CD4-positive, alpha-beta T cell treated with Interleukin-6 for 4 hours (primary cell): ENCODE measurements around the gene TLE1.
"Not testable (repeated sequence)": the region's sequence is repeated elsewhere in the genome, so short reads cannot be mapped to it uniquely, and the experiment has no call there.

Source experiments
- DNase-seq: peaks from one replicate; pipeline ENCODE4 v3.0.0-alpha.2; 2020; ENCODE audit warnings: mixed read lengths

TLE1 gene

DNA sequence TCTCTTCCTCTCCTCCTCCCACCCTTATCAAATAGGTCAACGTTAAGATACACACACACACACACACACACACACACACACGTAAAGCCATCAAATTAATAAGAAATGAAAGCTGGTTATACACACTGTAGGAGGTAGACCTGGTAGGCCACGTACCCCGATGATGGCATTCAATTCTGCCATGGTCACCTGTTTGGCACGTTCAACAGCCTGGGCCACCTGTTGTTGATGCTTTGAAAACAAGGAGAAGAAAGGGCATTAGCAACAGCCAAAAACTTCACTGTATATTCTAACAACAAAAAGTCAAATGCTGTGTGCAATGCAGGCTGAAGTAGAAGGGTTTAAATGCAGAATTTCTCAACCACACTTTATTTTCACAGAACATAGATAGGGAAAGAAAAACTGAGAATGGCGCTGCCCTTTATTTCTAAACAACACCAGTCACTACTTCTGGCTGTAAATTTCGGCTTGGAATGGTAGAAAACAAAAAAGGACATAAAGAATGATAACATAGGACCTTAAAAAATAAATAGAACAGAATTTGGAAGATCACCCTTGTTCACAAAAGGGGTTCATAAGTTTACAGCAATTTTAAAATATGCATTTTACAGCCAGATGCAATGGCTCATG lies 37.2 kb downstream of the TLE1 start:
- no peak for DNase-seq

GRCh38 chr9:81650586-81651515 lies 38.5 kb downstream of the TLE1 start:
- no peak for DNase-seq

- DNase-seq: no peak
Observed at GRCh38 chr9:81649475-81650240, 39.7 kb downstream of the TLE1 start.

GRCh38 chr9:81648891-81649290 lies 40.5 kb downstream of the TLE1 start:
- no peak for DNase-seq

GRCh38 chr9:81646337-81646736 lies 43.0 kb downstream of the TLE1 start:
- DNase-seq: no peak

- not testable (repeated sequence) for DNase-seq
Observed at GRCh38 chr9:81644513-81644912, 44.8 kb downstream of the TLE1 start.

- DNase-seq: no peak
Observed at GRCh38 chr9:81637276-81637675, 52.1 kb downstream of the TLE1 start.

DNA sequence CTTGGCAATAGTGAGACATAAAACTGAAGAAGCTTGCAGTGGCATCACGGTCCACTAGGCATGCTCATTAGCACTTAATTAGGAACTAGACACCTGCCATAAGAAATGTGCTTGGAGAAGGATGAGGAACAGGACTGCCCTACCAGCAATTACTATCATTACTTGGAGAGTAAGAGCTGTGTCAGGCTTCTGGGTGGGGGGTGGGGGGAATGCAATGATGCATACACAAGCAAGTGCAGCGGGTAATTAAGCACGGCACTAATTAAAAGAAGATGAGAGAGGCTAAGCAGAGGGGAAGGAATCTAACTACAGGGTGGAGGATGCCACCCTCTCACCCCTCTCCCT lies 53.1 kb downstream of the TLE1 start:
- no peak for DNase-seq

- DNase-seq: no peak
Observed at GRCh38 chr9:81635521-81636254, 53.7 kb downstream of the TLE1 start.

DNA sequence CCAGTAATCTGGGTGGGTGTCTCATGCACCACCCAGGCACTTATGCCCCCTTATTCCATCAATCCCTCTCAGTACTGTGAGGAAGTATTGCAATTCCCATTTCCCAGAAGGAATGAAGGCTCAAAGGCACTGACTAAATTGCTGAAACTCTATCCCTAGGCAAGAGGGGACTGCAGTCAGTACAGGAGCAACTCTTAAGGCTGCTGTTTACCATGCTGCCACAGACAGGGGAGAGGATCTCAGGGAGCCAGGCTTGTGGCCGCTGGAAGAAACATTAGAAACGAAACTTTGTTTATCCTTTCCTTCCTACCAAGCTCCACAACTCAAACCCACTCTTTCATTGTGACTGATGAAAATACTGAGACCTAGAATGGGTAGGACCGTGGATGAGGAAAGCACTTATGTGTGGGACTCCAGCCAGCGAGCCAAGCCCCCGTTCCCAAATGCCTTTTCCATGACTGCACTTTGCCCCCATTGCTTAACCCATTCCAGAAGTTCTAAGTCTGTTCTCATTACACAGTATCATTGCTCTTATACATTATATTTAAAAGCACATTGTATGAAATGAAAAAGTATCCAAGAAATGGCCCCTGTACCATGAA lies 54.3 kb downstream of the TLE1 start:
- DNase-seq: no peak

DNA sequence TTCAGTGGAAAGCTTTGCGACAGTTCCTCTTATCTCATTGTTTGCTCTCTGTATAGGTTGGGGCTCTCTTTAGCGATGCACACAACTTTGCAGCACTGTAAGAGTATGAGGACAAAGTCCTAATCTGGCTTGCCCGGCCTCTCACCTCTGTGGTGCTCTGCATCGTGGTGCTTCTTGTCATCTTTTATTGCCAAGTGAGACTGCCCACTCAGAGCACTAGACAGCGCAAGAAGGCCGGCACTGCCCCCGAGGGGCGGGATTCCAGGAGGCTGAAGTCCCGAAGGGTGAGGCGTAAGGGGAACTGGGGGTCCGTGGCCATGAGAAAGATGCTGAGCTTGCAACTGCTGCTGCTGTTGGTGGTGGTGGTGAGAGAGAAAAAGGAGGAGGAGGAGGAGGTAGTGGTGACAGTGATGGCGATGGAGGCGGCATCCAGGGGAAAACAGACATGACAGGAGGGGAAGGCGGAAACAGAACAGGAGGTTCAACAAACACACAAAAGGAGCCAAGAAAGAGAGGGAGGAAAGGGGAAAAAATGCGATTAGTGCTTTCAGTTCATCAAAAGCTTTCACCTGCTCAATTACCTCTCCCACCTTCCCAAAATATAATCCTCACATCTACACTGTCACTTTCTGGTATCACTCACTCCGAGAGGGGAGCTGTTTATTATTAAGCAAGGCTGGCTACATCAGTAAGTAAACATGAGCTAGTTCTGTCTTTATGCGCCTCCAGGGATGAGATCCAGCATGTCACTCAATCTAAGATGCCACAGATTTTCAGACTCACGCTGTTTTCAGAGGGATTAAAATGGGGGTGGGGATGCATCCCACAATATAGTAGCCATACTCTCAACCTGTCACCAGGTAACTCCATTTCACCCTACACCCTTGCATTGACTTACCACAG lies 55.1 kb downstream of the TLE1 start:
- DNase-seq: no peak

DNA sequence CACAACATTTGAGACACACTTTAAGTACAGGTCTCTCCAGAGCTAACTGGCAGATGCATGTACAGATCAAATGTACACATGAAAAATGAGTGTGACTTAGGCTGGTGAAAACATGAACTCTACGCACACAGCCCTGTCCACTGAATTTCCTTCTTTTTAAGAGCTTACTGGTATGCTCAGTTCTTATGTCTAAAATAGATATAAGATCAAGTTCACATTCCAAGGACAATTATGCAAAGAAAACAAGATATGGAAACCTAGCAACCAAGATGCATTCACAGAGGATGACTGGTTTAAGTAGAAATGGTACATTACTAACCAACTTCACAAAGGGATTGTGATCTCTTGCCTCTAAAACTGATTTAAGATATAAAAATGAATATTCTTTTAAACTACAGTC lies 56.7 kb downstream of the TLE1 start:
- no peak for DNase-seq

DNA sequence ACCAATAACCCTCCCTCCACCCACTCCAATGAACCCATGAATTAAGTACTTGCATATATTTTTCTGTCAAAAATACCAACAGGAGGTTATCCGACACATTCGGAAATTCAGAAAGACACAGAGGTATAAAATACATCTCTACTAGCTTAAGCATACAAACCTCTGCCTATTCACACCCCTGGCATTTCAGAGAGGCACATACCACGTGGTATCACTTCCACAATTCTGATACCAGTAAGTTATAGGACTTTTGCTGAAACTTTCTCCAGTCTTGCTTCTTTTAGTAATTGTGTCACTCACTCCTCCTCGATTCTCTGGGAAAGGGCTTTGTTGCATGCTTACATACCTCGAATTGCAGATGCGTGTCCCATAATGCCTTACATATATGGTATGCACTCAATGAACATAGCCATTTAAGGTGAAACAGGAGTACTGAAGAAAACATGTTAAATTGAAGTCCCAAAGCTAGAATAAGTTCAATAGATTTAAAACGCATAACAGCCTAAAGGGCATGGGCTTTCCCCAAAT lies 58.1 kb downstream of the TLE1 start:
- DNase-seq: no peak

DNA sequence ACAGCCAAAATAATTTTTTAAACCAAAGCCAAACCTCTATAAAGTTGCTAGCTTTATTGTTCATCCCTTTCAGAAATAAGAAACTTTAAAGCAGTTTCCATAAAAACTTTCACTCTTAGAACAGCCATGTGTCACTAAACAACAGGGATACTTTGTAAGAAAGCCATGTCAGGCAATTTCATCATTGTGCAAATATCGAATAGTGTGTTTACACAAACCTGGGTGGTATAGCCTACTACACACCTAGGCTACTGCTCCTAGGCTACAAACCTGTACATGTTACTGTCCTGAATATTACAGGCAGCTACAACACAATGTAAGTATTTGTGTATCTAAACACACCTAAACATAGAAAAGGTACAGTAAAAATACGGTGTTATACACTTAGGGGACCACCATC lies 59.9 kb downstream of the TLE1 start:
- DNase-seq: no peak

DNA sequence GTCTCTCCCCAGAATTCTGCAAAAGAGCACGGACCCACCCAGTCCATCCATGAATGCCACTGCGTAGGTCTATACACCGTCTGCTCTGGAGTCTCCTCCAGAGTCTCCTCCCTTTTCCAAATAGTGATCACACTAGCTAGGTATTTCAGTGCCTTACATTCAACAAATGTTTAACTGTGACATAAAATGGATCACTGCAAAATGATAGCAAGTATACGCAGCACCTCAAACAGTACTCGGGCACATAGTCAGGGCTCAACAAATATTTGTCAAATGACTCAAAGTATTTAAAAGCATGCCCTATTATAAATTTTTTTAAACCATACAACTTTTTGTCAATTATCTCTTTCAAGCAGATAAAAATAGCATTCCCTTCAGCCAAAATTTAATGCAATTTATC lies 60.5 kb downstream of the TLE1 start:
- DNase-seq: no peak

DNA sequence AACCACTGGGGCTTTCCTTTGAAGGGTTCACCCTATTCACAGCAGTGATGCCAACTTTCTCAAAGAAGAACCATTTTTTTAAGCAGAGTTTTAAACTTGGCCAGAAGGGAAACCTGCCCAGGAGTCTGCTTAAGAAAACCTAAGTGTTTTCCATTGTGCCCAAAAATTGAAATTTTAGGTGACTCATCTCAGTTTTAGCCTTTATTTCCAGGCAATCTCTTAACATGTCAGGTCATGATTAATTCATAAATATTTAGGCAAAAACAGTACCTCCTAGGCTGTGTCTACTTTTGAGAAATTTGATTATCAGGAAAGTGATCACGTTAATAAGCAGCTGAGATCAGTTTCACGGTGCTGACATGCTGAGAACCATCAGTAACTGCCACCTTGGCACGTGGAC lies 61.9 kb downstream of the TLE1 start:
- DNase-seq: no peak

DNA sequence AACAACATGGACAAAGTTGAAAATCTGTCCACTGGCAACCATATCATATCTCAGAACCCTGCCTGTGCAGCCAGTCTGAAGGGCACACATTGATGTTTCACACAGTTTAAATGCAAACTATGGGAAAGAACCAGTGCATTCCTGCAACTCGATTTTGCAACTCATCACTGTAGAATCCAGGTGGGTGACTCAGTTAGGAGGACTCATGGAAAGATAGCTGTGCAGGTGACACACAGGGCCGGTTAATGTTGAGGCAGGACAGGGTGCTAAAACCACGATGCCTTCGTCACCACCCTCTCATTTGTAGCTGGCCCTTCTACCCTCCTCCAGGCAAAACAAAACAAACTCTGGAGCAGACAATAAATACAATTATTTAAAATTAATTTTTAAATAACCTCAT lies 62.8 kb downstream of the TLE1 start:
- no peak for DNase-seq

- no peak for DNase-seq
Observed at GRCh38 chr9:81625969-81626368, 63.4 kb downstream of the TLE1 start.

- no peak for DNase-seq
Observed at GRCh38 chr9:81623778-81624177, 65.6 kb downstream of the TLE1 start.

DNA sequence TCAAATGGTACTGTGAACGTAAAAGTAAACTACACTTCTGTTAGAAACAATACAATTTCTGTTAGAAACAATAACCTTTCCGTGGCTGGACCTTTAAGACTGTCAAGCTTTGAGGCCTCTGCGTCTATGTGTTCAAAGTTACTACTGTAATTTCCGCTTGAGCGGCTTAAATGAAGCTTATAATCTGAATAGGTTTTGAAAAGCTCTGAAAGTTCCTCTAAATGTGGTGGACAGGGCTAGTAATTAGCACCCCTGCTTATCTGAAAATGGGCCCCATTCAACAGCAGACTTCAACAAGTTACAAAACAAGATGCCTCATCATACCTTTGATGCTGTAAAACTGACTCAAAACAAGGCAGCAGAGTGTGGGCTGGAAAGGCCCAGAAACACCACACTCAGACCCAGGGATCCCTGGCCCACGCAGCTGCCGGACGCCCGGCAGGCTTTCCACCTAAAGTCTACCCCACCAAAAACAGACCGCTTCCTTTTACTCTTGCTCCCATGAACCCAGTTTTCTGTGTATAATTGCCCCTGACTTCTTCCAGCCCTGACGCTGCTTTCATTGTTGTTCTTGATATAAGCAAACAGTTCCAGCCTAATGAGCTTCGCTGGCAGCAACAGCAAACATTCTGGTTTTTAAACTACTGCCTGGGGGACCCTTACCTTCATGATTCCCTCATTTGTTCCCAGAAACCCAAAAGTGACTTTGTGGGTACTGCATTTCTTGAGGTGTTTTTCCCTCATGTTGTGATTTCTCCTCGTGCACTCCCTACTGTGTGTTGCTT lies 66.7 kb downstream of the TLE1 start:
- DNase-seq: no peak
